ENCODE data around the gene DONSON.
"Not testable (repeated sequence)": the region's sequence is repeated elsewhere in the genome, so short reads cannot be mapped to it uniquely, and the experiment has no call there.

The DONSON gene, protein sequence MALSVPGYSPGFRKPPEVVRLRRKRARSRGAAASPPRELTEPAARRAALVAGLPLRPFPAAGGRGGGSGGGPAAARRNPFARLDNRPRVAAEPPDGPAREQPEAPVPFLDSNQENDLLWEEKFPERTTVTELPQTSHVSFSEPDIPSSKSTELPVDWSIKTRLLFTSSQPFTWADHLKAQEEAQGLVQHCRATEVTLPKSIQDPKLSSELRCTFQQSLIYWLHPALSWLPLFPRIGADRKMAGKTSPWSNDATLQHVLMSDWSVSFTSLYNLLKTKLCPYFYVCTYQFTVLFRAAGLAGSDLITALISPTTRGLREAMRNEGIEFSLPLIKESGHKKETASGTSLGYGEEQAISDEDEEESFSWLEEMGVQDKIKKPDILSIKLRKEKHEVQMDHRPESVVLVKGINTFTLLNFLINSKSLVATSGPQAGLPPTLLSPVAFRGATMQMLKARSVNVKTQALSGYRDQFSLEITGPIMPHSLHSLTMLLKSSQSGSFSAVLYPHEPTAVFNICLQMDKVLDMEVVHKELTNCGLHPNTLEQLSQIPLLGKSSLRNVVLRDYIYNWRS

DNA sequence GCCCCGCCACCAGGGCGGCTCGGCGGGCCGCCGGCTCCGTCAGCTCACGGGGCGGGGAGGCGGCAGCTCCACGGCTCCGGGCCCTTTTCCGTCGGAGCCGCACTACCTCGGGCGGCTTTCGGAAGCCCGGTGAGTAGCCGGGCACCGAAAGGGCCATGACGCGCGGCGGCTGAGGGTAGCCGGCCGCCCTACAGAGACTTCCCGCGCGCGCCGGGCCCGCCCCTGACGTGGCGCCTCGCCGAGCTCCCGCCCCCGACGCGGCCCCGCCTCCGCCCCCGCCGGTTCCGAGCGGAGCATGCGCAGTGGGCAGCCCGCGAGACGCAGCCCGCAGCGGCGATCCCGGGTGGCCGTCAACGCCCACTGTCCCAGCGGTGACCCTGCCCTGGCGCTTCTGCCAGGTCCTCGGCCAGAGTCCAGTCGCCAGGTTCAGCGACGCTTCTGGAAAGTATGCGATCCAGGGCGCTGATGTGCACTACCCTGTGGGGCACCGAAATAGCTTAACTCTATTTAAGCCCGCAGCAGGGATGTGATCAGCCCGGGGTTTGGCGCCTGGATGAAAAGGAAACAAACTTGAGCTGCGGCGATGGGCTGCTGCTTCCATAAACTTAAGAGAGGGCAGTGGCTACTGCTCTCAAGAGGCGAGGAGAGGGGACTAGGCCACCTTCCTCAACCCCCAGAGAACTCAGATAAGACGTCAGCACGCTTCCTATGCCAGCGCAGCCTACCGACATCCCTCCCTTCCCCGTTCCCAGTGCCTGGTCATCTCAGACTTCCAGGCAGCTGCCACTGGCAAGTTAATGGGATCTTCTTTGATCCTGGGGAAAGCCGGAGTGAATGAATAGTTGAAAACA, at the start of gene DONSON:
TSS of gene DONSON (minus strand) at position 200 of the 851 bp plus-strand sequence. CDS start at position 157, 43 bp downstream.
- peak; percentile 93 for DNase-seq

DNA sequence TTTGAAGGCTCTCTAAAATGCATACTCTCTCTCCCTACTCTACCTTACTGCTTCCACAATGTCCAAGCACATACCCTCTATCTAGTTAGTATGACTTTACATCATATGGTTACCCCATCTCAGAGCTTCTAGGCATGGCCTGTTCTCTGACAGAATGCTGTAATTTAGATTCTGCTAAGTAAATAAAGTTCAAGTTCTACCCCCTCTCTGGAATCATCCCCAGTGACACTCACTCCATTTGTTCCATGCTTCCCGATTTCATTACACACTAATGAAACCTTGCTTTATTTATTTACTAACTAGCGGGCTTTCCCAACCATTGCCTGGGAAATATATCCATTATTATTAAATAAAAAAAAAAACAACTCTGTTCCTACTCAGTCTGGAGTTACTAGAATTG, 45.8 kb upstream of the DONSON start:
- no peak for DNase-seq

DNA sequence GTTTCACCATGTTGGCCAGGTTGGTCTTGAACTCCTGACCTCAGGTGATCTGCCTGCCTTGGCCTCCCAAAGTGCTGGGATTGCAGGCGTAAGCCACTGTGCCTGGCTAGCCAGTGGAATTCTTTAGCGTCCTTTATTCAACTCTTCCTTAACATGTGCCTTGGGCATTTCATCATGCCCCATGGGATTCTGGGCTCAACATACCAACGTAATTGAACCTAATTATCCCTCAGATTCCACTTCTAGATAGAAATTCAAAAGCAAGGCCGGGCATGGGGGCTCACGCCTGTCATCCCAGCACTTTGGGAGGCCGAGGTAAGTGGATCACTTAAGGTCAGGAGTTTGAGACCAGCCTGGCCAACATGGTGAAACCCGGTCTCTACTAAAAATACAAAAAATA, 37.7 kb upstream of the DONSON start:
- not testable (repeated sequence) for DNase-seq

DNA sequence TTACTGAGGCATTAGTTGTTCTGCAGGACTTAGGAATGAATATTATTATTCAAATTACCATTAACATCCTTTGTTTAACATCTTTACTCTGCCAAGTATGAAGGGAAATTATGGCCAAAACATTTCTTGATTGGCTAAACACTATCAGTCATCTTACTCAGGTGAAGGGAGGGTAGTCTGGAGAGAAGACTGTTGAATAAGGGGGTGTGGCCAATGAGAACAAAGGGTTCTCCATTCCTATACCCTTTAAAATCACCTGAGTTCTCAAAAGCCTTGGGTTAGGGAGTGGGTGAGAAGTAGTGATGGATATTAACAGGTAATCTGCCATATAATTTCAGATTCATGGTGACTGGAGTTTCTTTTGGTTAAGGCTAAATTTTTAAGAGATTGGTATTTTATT, 33.8 kb upstream of the DONSON start:
- DNase-seq, result no peak

DNA sequence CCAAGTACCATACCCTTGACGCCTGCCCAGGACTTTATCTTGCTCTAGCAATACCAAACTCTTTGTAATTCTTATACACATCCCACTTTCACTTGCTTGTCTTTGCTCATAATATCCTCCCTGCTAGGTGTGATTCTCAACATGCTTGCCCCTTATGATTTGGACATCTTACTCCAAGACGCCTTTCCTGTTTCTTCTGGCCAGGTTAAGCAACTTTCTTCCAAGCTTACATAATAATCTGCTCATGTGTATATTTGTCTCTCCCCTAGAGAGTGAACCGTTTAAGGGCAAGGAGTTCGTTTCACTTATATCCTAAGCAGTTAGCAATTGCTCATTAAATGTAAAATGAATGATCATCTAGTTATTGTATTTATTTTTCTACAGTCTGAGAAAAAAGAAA, 31.2 kb upstream of the DONSON start:
- DNase-seq, result no peak

DNA sequence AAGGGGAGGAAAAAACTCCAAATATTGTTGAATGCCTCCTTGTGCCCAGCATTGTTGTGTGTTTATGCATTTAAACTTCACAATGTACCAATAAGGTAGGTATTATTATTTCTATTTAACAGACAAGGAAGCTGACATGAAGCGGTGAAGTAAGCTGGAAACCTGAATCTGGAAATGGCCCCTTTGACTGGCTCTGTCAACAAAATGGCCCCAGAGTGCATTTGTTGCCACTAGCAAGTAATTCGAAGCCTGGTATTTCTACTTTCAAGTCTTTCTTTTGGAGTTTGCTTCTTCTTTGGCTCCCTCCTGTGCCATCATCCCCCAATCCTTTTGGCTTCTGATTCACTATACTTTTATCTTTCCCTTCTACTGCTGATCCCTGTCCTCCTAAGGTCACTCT, 29.9 kb upstream of the DONSON start:
- DNase-seq, result no peak

DNA sequence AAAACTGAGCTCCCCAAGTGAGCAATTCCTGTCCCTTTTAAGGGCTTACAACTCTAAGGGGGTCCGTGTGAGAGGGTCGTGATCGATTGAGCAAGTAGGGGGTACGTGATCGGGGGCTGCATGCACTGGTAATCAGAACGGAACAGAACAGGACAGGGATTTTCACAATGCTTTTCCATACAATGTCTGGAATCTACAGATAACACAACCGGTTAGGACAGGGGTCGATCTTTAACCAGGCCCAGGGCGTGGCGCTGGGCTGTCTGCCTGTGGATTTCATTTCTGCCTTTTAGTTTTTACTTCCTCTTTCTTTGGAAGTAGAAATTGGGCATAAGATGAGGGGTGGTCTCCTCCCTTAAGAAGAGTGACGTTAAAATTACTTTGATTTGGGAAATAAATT, 29.1 kb upstream of the DONSON start:
- peak; percentile 60 for DNase-seq

DNA sequence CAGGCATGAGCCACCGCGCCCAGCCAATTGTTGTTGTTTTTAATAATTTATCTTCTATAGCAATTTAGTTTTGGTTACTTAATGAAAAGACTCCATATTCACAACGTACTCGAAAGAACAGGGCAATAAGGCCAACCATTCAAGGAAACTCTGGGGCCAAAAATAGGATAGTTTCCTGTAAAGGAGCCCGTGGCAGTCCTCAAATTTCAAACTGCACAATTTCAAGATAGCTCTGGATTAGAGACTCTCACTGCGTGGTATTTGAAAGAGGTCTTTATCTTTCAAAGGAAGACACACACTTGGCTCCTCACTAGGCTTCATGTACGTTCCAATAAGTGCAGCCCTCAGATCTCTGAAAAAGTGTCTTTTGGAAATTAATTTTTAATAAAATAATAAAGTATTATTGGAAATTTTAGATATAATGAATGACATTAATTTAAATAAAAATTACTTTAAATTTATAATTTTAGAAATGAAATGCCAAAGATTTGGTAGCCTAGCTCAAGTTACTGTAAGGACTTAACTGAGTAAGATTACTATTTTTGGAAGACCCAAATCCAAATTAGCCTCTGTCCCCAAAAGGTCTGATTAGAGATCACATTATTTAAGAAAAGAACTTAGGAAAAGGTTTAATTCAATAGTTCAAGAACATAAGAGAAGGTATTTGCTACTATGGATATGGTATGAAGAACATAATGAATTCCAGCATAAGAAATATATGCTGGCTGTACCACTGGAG, 22.7 kb upstream of the DONSON start:
- DNase-seq, result no peak

DNA sequence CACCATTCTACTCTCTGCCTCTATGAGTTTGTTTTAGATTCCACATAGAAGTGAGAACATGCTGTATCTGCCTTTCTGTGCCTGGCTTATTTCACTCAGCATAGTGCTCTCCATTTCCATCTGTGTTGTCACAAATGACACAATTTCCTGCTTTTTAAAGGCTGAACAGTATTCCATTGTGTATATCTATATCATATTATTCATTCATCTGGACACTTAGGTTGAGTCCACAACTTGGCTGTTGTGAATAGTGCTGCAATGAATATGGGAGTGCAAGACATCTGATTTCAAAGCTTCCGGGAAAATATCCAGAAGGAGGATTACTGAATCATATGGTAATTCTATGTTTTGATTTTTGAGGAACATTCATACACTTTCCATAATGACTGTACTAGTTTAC, 20.1 kb upstream of the DONSON start:
- no peak for DNase-seq

DNA sequence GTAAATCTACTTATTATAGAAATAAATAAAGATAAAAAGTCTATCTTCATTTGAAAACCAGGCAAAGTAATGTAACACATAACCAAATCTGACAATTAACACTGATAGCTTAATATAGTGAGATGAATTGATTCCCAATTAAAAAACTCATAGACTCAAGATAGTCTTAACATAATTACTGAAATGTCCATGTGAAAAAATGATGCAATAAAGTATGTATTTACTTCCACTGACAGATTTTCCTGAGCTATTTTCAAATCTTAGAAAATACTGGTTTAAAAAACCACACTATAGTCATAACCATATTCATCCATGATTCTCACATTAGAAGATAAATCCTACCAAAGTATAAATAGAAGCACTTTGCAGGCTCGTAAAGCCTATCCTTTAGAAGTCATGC, 9.6 kb upstream of the DONSON start:
- no peak for DNase-seq

DNA sequence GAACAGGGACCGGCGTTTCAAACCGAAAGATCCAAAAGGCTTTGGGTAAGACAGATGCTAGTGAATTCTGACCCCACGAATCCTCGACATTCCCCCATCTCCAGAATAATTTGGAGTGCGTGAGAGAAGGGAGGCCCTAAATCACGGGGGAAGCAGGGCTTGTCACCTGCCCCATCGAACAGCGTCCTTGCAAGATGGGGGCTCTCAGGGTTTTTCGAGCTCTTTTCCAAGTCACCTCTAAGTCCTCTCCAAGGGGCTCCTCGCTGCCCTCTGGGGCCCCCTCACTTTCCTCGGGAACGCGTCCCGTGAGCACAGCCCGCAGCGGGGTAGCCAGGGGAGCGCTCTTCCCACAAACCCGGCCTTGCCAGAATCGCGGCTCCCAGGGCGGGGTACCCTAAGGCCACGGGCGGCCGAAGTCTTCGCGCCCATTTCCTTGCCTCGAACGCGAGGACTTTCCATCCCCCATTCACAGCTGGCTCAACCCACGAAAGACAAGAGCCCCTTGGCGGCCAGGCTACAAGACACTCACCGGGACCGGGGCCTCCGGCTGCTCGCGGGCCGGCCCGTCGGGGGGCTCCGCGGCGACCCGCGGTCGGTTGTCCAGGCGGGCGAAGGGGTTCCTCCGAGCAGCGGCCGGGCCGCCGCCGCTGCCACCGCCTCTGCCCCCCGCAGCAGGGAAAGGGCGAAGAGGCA, 546 bp downstream of the DONSON start:
- DNase-seq, result peak; percentile 76

DNA sequence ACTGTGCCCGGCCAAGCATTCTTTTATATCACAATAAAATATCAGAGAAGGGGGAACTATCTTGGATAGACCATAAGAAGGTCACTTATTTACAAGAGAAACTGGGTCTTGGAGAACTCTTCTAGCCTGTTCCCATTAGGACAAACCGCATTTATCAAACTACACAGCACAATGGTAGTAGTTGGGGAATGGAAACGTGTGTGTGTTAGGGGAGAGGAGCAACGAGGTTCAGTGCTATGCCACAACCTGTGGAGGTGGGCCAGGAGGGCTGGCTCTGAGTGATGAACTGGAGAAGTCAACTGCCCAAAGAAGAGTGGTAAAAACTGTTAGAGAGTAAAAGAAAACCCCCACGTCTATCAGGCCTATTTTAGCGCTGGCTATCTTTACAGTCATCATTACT, 1.6 kb downstream of the DONSON start:
- no peak for DNase-seq

DNA sequence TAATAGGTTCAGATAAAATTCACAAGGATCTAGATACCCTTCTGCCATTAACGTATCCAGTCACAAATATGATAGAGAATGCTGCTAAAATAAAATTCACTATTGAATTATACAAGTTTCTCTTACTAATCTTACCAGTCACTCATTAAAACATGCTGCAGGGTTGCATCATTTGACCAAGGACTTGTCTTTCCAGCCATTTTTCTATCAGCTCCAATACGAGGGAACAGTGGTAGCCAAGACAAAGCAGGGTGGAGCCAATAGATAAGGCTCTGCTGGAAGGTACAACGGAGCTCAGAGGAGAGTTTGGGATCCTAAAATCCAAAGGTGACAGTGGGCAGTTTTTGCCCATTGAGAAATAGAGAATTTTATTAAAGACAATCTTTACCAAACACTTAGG, 4.0 kb downstream of the DONSON start:
- DNase-seq, result peak; percentile 19

DNA sequence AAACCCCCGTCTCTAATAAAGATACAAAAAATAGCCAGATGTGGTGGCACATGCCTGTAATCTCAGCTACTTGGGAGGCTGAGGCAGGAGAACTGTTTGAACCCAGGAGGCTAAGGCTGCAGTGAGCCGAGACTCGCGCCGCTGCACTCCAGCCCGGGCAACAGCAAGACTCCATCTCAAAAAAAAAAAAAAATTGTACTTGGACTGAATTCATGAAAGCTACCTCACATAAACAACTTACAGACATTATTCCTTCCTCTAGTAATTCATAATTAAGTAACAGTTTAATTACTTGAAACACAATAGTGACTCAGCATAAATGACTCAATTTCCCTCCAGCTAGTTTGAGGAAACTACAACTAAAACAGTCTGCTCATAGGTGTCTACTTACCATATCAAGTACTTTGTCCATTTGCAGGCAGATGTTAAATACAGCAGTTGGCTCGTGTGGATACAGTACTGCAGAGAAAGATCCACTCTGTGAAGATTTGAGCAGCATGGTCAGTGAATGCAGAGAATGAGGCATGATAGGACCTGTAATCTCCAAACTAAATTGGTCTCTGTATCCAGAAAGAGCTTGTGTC, 9.4 kb downstream of the DONSON start:
- DNase-seq, result peak; percentile 42

DNA sequence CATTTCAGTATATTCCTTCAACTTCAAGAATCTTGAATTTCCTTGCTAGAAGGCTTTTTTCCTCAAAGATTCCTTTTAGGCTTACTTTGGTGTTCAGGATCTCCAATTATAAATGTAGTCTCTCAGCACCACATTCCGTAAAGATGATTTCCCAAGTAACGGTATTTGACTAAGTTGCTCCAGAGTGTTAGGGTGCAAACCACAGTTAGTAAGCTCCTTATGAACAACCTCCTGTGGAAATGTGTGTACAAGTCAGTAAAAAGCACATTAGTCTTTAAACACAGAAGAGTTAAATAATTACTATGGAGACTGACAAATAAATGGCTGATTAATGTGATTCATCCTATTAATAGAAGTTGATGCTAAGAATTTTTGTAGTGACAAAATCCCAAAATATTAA, 10.3 kb downstream of the DONSON start:
- no peak for DNase-seq

DNA sequence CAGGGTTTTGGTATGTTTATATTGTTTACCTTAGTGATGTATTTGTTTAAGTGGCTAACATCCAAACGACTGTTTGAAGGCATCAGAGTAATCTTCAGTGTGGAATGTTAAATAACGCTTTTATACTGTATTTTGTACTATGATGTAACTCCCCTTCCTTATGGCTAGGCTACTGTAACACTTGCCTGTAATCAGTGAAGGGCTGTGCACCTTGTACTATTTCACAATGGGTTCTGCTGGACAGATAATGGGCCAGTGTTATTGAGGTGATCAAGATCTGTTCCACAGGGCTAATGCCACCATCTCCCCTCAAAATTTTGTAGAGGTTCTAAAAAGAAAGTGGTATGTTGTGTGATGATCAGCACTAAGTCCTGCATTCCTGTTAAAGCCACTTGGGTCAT, 11.7 kb downstream of the DONSON start:
- not testable (repeated sequence) for DNase-seq

DNA sequence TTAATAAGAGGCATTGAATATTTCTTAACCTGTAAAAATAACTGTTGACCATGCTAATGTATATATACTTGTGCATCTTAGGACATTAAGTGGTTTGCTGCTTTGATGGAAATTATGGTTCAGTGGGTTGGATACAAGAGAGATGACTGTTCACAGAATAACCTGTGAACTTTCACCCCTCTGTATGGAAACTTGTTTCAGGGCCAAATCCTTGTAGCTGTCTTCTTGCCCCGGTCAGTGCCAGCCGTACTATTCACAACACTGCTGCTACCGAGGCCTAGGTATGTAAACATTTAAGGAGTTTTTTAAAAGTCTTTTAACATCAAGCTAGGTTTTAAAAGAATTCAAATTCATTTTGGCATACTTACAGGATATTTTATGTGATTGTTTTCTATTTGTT, 16.1 kb downstream of the DONSON start:
- DNase-seq, result no peak

DNA sequence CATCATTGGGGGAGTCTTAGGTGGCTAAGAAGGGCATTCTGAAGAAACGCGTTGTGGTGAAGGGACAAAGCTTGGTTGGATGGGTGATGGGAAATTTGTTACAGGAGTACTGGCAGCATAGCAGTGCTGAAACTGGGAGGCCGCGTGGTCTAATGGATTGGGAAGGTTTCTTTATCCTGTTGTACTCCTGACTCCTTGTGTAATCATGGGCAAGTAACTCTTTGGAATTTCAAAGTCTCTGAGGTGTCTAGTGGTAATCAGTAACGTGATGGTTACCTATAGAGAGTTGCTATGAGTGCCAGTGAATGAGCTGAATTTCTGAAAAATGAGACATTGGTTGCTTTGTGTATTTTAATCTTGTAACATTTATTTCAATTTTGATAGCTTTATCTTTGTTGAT, 18.5 kb downstream of the DONSON start:
- no peak for DNase-seq

DNA sequence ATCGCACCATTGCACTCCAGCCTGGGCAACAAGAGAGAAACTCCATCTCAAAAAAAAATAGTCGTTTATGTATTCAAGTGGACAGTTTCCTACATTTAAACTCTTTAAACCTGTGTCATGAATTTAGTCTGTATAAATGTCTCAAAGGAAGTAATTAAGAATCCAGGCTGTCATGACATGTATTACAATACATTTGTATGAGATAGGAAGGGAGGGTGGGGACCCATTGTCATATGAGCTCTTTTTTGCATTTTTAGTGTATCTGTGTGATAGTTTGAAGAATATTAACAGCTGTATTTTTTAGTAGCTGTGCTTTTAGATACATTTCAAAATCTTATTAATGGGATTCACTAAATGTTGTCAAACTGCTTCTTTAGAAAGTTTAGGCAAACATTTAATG, 20.0 kb downstream of the DONSON start:
- no peak for DNase-seq

DNA sequence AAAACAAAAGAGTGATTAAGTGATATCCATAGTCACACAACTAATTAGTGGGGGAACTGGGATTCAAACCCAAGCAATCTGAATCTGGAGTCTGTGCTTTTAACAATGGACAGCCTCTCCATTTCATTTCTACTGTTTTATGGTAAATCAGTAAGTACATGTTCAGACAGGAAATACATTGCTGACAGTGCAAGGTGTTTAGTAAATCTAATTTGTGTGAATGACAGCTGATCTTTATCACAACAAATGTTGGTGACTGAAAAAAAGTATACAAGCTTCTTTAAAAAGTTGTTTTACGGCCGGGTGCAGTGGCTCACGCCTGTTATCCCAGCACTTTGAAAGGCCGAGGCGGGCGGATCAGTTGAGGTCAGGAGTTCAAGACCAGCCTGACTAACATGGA, 20.6 kb downstream of the DONSON start:
- no peak for DNase-seq

DNA sequence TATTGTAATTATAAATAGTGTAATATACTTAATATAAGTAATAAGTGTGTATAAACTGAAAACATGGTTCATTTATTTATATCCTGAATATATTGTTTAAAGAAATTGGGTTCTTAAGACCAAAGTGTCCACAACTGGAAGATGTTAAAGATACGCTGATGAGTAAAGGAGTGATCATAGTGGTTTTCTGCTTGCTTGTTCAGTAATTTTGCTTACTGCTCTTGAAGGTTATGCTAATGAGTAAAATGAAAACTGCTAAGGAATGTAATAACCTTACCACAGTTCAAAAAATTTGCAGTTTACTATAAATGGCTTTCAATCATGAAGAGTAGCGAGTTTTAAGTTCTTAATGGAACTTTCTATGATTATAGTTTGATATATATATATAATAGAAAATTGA, 22.0 kb downstream of the DONSON start:
- no peak for DNase-seq

DNA sequence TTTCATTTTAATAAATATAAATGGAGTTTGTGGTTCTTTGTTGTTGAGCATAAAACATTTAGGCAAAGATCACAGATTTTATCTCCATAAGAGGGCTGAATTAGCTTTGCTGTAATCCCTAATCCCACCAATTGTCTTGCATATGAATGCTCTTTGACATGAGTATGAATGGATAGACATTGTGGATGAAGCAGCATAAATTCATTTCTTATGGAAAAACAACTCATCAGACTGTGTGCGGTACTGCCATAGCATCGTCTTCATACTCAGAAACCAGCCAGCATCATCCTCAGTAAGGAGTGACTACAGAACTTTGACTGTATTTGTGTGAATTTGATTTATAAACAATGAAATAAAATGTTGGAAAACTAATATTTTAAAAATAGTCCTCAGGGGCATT, 26.1 kb downstream of the DONSON start:
- DNase-seq, result no peak

Data from hematopoietic multipotent progenitor cell treated with erythropoietin and hydrocortisone succinate and interleukin-3 and kit ligand, for 4 days (in vitro differentiated cells).